Measurements from ENCODE around the gene NALCN. TPM values are rescaled to one million over a fixed set of nuclear protein-coding genes. Genes with fewer than 3 reads are reported as not detected.

The NALCN gene
- total RNA-seq, 2 experiments from 2014 or later: not detected

DNA sequence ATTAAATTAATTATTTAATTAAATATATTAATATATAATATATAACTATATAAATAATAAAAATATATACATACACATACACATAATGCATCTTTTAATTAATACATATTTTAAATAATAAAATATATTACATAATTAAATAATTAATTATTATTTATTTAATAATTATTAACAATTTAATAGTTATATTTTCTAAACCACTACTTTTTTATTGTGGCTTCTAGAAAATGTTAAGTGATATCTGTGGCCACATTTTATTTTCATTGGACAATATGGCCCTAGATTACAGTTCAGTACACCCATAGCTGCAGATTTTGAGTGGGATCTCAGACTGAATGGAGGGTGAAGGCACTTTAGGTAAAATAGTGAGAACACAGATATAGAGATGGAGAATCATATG is 335.7 kb downstream of the NALCN start:
- no peaks in the 10 kb centered on the region for H3K9me3 Mint-ChIP-seq
- no peak overlapping the region for H3K4me3 Mint-ChIP-seq
- H3K27ac Mint-ChIP-seq: no peak overlapping the region
- H3K27me3 Mint-ChIP-seq: no peaks in the 10 kb centered on the region
- no peaks in the 10 kb centered on the region for H3K4me1 Mint-ChIP-seq
- no peak for DNase-seq
- H3K36me3 Mint-ChIP-seq: no peaks in the 10 kb centered on the region

DNA sequence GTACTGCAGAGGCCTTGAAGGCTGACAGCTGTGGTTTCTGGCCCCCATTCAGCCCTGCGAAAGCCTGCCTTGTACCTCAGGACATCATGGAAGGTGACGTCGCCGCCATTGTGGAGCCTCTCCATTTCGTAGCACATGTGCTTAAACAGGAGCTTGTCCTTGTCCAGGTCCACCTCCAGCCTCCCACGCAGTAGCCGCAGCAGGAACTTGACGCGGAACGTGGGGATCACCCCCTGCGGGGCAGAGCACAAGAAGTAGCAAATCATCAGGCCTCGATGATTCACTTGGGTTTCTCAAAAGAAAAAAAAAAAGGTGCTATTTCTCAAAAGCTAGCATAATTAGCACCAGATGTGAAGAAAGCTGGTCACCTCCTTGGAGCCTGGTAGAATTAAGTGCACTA is 351.0 kb downstream of the NALCN start:
- Mint-ChIP-seq H3K9me3 (no peaks in the 10 kb centered on the region), H3K4me3 (no peak overlapping the region)

DNA sequence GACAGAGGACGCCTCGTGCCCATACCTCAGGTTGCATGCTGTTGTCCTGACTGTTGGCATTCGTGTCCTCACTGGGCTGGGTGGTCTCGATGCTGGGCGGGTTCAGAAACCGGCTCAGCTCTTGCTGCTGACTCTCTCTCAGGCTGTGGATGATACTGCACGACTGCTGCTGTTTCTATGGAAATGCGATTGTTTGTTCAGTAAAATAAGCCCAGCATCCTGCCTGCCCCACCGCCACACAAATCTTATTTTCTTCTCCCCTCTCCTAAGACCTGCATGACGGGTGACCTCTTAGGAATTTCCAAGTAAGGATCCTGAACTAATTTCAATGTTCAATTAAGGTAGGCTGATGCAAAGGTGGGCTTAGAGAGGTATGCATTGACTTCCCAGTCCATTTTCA is 356.5 kb downstream of the NALCN start:
- Mint-ChIP-seq H3K36me3 (no peaks in the 10 kb centered on the region), H3K27me3 (peaks cover 42% of the 10 kb centered on the region), H3K4me3 (no peak overlapping the region), H3K9me3 (no peaks in the 10 kb centered on the region), H3K4me1 (peaks cover 2% of the 10 kb centered on the region), H3K27ac (no peak overlapping the region)
- DNase-seq: no peak

More for the DNA sequence above, 351.0 kb downstream of the NALCN start:
- no peaks in the 10 kb centered on the region for H3K4me1 Mint-ChIP-seq
- no peak overlapping the region for H3K27ac Mint-ChIP-seq
- H3K36me3 Mint-ChIP-seq: no peaks in the 10 kb centered on the region
- DNase-seq: no peak
- peaks cover 25% of the 10 kb centered on the region for H3K27me3 Mint-ChIP-seq

DNA sequence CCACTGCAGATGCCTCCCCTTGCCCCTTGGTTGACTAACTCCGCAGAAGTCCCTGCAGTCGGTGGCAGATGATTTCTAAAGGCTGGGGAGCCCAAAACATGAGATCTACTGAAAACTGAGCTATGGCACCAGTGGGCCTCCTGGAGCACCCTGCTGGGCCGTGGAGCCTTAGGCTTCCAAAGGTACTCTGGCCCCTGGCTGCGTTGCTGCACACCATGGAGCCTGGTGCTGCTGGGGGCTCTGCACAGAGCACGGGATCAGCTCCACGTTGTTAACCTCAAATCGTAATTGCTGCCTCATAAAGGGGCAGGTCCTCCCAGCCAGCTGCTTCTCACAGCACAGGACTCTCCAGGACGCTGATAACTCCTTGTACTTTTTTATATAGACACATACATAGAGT is 357.5 kb downstream of the NALCN start:
- no peaks in the 10 kb centered on the region for H3K36me3 Mint-ChIP-seq
- H3K4me3 Mint-ChIP-seq: no peak overlapping the region
- H3K4me1 Mint-ChIP-seq: peaks cover 2% of the 10 kb centered on the region
- H3K27me3 Mint-ChIP-seq: peaks cover 34% of the 10 kb centered on the region
- DNase-seq: no peak
- H3K9me3 Mint-ChIP-seq: no peaks in the 10 kb centered on the region
- H3K27ac Mint-ChIP-seq: no peak overlapping the region

DNA sequence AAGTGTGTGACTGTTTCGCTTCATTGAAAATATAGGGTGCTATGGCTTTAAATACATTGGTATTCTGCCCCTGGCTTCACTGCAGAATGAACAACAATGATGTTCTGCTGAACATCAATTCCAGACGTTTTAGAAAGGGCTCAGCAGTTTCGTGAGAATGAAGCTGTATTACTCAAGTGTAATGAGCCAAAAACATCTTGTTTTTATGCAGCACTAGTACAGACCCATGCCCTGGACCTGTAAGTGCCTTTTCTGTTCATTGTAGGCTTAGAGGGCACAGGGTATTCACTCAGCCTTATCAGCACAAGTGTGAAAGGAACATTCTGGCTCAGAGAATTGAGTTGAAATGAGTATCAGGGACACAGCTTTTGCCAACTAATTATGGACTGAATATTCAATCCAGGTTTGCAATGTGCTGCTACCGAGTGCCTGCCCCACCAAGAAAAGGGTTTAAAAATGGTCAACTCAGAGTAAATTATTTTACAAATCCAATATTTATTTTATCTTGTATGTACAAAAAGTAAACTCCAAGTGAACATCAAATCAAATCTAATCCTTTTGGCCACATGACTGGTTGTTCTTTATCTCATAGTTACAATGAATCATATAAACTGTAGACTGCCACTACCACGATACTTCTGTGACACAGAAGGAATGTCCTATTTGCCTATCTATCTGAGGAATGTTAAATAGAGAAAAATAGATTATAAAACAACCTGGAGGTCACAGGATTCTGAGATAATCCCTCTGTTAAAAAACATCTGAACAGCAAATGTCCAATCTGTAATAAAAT is 362.8 kb downstream of the NALCN start:
- H3K4me1 Mint-ChIP-seq: peaks cover 1% of the 10 kb centered on the region
- no peak for DNase-seq
- H3K27ac Mint-ChIP-seq: no peak overlapping the region
- H3K9me3 Mint-ChIP-seq: no peaks in the 10 kb centered on the region
- no peak overlapping the region for H3K4me3 Mint-ChIP-seq
- no peaks in the 10 kb centered on the region for H3K36me3 Mint-ChIP-seq
- peaks cover 14% of the 10 kb centered on the region for H3K27me3 Mint-ChIP-seq

DNA sequence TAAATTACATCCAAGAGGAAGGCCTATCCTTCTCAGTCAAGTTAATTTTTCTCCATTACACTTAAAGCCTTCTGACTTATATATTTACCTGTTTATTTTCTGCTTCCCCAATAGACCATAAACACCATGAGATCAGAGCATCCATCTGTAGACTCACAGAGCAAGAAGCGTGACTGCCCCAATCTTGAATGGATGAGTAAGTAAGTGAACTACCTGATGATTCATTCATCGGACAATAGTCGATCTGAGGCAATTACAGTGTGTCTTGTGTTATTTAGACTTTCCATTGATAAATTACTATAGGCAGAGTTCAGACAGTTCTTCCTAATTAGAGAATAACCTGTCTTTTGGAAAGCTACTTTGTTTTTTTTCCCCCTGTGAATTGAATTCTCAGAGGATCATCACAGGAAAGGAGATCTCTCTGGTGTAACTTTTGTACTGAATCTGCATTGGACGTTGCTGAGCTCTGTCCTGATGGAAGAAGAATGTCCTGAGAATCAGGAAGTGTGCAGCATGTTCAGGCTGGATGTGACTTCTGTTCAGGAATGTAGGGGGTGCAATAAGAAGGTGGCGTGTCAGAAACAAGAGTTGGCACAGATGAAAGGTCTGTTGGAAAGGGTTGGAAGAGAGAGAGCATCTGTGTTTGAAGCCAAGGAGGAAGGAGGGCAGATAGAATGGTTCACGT is 367.0 kb downstream of the NALCN start:
- no peak overlapping the region for H3K27ac Mint-ChIP-seq
- H3K9me3 Mint-ChIP-seq: peaks cover 5% of the 10 kb centered on the region
- H3K4me1 Mint-ChIP-seq: no peaks in the 10 kb centered on the region
- H3K4me3 Mint-ChIP-seq: no peak overlapping the region
- H3K36me3 Mint-ChIP-seq: no peaks in the 10 kb centered on the region
- no peaks in the 10 kb centered on the region for H3K27me3 Mint-ChIP-seq
- no peak for DNase-seq

DNA sequence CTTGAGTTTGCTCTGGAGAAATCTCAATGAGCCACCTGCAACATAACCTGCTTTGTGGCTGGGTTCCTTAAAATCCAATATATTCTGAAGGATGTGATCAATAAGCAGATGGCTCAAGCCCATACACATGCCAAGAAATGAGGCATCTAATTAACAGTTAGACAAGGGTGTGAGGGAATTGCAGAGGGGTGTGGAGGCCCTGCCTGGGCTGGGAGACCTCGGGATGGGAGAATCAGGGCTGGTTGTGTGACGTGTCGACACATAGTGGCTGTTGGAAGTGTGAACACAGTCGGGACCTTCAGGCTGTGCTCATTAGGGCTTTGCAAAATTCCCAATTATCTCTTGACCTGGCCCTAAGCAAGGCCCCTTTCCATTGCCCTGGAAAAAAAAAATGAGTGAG is 379.8 kb downstream of the NALCN start:
- Mint-ChIP-seq H3K36me3 (no peaks in the 10 kb centered on the region), H3K4me3 (no peak overlapping the region), H3K27me3 (peaks cover 18% of the 10 kb centered on the region), H3K27ac (no peak overlapping the region), H3K4me1 (no peaks in the 10 kb centered on the region), H3K9me3 (peaks cover 7% of the 10 kb centered on the region)
- no peak for DNase-seq

DNA sequence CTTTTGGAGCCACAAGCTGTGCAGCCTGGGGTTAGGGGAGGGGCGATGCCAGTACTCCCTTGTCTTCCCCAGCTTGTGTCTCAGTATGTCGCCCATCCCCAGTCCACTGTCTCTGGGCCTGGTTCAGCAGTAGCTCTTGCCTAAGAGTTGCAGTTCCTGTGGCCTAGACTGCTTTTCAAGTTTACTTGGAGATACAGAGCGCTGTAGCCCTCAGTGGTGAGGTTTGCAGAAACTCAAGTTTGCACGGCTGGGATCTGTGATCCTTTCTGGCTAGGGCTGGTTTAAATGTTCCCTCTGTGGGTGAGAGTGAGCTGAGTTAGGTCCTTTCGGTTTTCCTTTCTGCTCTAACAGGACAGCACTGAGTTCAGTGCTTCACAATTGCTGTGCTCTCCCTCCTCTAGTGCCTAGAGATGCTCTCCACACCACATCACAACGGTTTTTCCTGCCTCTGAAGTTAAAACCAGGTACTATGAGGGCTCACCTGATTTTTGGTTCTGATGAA is 381.1 kb downstream of the NALCN start:
- H3K4me3 Mint-ChIP-seq: no peak overlapping the region
- DNase-seq: no peak
- H3K4me1 Mint-ChIP-seq: no peaks in the 10 kb centered on the region
- H3K9me3 Mint-ChIP-seq: peaks cover 3% of the 10 kb centered on the region
- no peaks in the 10 kb centered on the region for H3K36me3 Mint-ChIP-seq
- peaks cover 24% of the 10 kb centered on the region for H3K27me3 Mint-ChIP-seq
- no peak overlapping the region for H3K27ac Mint-ChIP-seq

DNA sequence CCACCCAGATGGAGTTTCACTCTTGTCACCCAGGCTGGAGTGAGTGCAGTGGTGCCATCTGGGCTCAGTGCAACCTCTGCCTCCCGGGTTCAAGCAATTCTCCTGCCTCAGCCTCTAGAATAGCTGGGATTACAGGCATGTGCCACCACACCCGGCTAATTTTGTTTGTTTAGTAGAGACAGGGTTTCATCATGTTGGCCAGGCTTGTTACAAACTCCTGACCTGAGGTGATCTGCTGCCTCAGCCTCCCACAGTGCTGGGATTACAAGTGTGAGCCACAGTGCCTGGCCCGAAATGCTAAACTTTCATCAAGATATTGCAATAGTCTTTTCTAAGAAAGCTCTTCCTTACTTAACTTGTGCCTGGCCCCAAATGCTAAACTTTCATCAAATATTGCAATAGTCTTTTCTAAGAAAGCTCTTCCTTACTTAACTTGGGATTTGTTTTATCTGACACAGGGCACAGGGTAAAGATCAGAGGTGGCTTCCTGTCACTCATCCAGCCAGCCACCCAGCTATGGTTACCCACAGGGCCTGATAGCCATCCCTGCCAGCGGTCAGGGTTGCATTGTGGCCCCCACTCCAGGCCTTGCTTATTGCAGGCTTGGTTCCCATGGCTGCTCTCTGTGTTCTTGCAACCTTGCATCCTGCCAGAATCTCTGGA is 389.4 kb downstream of the NALCN start:
- Mint-ChIP-seq H3K27ac (no peak overlapping the region), H3K36me3 (no peaks in the 10 kb centered on the region), H3K9me3 (peaks cover under 1% of the 10 kb centered on the region), H3K4me3 (no peak overlapping the region), H3K4me1 (no peaks in the 10 kb centered on the region), H3K27me3 (peaks cover 14% of the 10 kb centered on the region)
- DNase-seq: no peak

DNA sequence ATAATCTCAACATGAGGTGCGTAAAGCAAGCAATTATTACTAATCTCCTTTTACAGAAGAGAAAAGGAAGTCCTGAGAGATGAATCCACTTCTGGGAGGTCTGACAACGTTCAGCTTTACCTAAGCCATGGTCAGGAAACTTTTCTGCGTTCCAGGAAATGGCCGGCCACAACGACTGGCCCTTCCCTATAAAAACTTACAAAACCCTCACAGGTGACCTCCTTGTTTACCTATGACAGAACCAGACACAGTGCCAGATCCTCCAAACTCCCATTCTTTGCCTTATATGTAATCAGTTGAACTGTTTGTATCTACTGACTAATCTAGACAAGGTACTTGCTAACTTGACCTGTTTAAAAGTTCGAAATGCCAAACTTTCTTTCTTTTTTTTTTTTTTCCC is 390.0 kb downstream of the NALCN start:
- Mint-ChIP-seq H3K27me3 (peaks cover 11% of the 10 kb centered on the region), H3K9me3 (no peaks in the 10 kb centered on the region), H3K27ac (no peak overlapping the region), H3K4me3 (no peak overlapping the region), H3K4me1 (no peaks in the 10 kb centered on the region), H3K36me3 (no peaks in the 10 kb centered on the region)
- DNase-seq: no peak

DNA sequence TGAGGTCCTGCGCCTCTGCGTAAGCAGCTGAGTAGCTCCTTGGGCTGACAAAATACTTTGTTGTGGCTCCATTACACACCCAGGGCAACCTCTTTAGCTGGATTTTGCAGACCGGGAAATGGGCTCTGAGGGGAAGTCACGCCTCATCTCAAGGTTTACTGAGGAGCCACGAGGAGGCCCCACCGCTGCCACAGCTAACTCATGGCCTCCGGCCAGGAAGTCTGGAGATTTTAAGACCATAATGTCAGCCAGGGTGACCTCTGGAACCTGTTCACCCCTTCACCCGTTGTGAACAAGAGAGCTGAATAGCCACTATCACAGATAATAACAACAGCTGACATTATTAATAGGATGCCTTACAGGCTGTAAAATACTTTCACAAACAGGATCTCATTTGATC is 390.4 kb downstream of the NALCN start:
- Mint-ChIP-seq H3K36me3 (no peaks in the 10 kb centered on the region), H3K4me1 (no peaks in the 10 kb centered on the region), H3K27ac (no peak overlapping the region), H3K27me3 (peaks cover 7% of the 10 kb centered on the region), H3K9me3 (no peaks in the 10 kb centered on the region), H3K4me3 (no peak overlapping the region)
- no peak for DNase-seq

DNA sequence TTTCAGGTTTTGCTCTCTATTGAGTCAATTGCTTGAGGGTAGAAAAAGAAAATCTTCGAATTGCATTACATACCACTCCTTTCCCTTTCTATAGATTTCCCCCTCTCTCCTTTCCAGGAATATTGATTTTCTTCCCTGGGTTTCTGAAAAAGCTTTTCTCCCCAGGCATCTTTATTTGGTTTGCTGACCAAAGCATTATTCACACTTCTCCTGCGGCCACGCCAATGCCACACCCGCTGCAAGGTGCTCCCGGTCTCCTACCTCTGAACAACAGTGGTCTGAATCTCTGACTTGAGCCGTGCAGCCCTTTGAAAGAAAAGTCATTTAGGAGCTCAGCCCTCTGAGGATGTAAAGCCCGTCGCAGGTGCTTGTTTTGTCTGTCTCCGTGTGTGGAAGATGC is 390.8 kb downstream of the NALCN start:
- no peak overlapping the region for H3K27ac Mint-ChIP-seq
- H3K4me1 Mint-ChIP-seq: no peaks in the 10 kb centered on the region
- DNase-seq: no peak
- H3K27me3 Mint-ChIP-seq: peaks cover 6% of the 10 kb centered on the region
- H3K9me3 Mint-ChIP-seq: no peaks in the 10 kb centered on the region
- H3K36me3 Mint-ChIP-seq: no peaks in the 10 kb centered on the region
- H3K4me3 Mint-ChIP-seq: no peak overlapping the region

DNA sequence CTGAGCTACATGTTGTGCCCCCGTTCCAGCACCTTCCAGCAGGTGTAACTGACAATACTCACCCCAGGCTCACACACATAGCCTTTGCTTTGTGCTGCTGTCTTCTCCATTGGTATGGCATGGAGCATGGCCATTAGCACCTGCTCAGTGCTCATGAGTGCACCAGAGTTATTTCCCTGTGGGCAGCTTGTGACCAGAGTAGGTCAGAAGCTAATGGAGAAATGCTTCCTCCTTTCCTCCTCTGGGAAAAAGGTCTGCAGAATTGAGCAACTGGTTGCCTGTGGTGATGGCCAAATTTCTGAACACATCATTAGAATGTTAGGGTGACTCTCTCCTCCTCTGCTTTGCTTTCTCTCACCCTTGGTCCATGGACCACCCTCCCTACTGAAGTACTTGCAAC is 397.2 kb downstream of the NALCN start:
- Mint-ChIP-seq H3K9me3 (no peaks in the 10 kb centered on the region), H3K4me3 (no peak overlapping the region), H3K4me1 (no peaks in the 10 kb centered on the region), H3K36me3 (no peaks in the 10 kb centered on the region), H3K27me3 (peaks cover 18% of the 10 kb centered on the region), H3K27ac (no peak overlapping the region)
- DNase-seq: no peak

DNA sequence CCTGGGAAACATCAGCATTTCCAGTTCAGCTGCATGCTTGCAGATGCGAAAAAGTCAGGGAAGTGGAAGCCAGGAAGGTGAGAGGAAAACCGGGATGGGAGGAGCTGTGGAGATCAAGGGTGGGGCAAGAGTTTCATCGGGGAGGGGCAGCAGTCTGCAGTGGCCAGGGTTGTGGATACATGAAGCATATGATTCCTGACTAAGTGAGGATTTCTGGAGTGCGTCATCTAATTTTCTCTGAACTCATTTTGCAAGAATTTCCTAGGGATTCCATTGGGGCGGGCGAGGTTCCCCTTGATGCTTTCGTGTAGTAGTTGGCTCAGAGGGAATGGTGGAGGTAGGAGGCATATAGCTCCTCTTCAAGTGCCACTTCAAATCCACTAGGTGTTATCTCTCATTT is 397.6 kb downstream of the NALCN start:
- H3K27ac Mint-ChIP-seq: no peak overlapping the region
- H3K4me1 Mint-ChIP-seq: no peaks in the 10 kb centered on the region
- H3K36me3 Mint-ChIP-seq: no peaks in the 10 kb centered on the region
- no peak overlapping the region for H3K4me3 Mint-ChIP-seq
- DNase-seq: no peak
- peaks cover 22% of the 10 kb centered on the region for H3K27me3 Mint-ChIP-seq
- H3K9me3 Mint-ChIP-seq: no peaks in the 10 kb centered on the region

DNA sequence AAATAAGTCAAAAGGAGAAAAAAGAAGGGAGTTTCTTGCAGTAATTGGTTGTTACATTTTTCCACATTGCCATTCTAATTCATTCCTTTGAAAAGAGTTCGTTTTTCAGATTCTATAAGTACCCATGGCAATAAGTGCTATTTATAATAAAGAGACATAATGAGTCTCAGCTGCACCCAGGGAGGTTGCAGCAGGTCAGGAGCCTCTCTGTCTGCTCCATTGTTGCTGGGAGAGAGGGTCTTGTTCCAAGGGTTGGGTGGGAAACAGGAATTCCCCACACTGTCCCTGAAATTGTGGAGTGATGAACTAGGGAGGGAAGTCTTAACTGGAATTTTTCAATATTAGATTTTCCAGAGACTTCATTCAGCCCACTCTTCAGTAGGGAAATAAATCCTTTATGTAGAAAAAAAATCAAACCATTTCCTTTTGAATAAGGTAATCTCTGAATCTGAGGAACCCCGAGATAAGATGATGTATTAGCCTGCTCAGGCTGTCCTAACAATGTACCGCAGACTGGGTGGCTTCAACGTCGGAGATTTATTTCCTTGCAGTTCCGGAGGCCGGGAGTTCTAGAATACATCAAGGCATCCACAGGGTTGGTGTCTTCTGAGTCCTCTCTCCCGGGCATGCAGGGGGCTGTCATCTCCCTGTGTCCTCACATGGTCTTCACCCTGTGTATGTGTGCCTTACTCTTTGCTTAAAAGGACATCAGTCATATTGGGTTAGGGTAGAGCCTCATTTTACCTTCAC is 399.0 kb downstream of the NALCN start:
- no peak overlapping the region for H3K27ac Mint-ChIP-seq
- H3K36me3 Mint-ChIP-seq: no peaks in the 10 kb centered on the region
- no peak for DNase-seq
- H3K27me3 Mint-ChIP-seq: peaks cover 33% of the 10 kb centered on the region
- H3K4me1 Mint-ChIP-seq: no peaks in the 10 kb centered on the region
- no peaks in the 10 kb centered on the region for H3K9me3 Mint-ChIP-seq
- H3K4me3 Mint-ChIP-seq: no peak overlapping the region
